Activated B cell treated with CpG ODN at 0.5 μM for 24 hours (primary cell): ENCODE data around the gene ACTN3. TPM values are rescaled to one million over a fixed set of nuclear protein-coding genes. Genes with fewer than 3 reads are reported as not detected.

Experiments used
- ATAC-seq: fragments of 200-7000 bp; cut with Tn5 transposase; one replicate; pipeline ENCODE4 v1.10.0; 2021; ENCODE audit warnings: low read depth, mild to moderate bottlenecking, moderate library complexity
- CTCF ChIA-PET: fragments of 350-600 bp; sonication (Branson Sonifier 250); formaldehyde crosslinking; loops from one replicate; lab custom pipeline; 2021; ENCODE audit warnings: antibody characterized with exemption; lab: Charles Lee
- POLR2A ChIA-PET: fragments of 350-600 bp; sonication (Branson Sonifier 250); formaldehyde crosslinking; loops from one replicate; lab custom pipeline; 2021; ENCODE audit warnings: antibody characterized with exemption; lab: Charles Lee
- DNase-seq: peaks from one replicate; pipeline ENCODE4 v3.0.0; 2022
- H3K27ac Mint-ChIP-seq: one replicate; pipeline ENCODE4 v1.8.0; 2020; ENCODE audit warnings: mixed read lengths
- H3K27me3 Mint-ChIP-seq: one replicate; pipeline ENCODE4 v1.8.0; 2021; ENCODE audit warnings: mixed read lengths
- H3K36me3 Mint-ChIP-seq: one replicate; pipeline ENCODE4 v1.8.0; 2021; ENCODE audit warnings: low read depth, mixed read lengths
- H3K4me1 Mint-ChIP-seq: one replicate; pipeline ENCODE4 v1.8.0; 2021; ENCODE audit warnings: mixed read lengths
- H3K4me3 Mint-ChIP-seq: one replicate; pipeline ENCODE4 v1.8.0; 2020; ENCODE audit warnings: mild to moderate bottlenecking, mixed read lengths
- H3K9me3 Mint-ChIP-seq: one replicate; pipeline ENCODE4 v1.8.0; 2020; ENCODE audit warnings: mixed read lengths
- CTCF ChIP-seq: fragments of 200-600 bp; IDR thresholded peaks from one replicate; pipeline ENCODE4 v1.8.0; 2022; ENCODE audit warnings: antibody characterized with exemption, mild to moderate bottlenecking
- intact Hi-C: fragments of 100-400 bp; cut with micrococcal nuclease; formaldehyde crosslinking; loops from one replicate; pipeline ENCODE4 v1.15.1; 2024
- total RNA-seq: library from RNA; stranded (reverse); gene quantifications from 2 replicates; pipeline ENCODE4 v1.2.3, GENCODE V29; 2022

The ACTN3 gene
- total RNA-seq, 1 donor from 2014 or later = not detected

- Mint-ChIP-seq H3K27me3 (peaks cover 16% of the 10 kb centered on the region), H3K9me3 (no peaks in the 10 kb centered on the region), H3K4me1 (peaks cover 7% of the 10 kb centered on the region), H3K27ac (no peak overlapping the region), H3K36me3 (no peaks in the 10 kb centered on the region), H3K4me3 (no peak overlapping the region)
- ATAC-seq = no peak
- ChIA-PET POLR2A (interaction anchor here (0.6 kb wide), 1 partner anchor 70 kb away, joined by 5 read pairs; no protein-coding TSS in a partner anchor), CTCF (no interaction called here)
- intact Hi-C loops = no loop called here
- no peak for TF ChIP-seq CTCF
- no peak for DNase-seq
Measured at GRCh38 chr11:66559866-66560676, 13.4 kb downstream of the ACTN3 start.

GRCh38 chr11:66561178-66561974, 14.7 kb downstream of the ACTN3 start:
- Mint-ChIP-seq H3K9me3 (no peaks in the 10 kb centered on the region), H3K4me1 (peaks cover 7% of the 10 kb centered on the region), H3K27ac (no peak overlapping the region), H3K36me3 (no peaks in the 10 kb centered on the region), H3K27me3 (peaks cover 16% of the 10 kb centered on the region), H3K4me3 (no peak overlapping the region)
- ATAC-seq (no peak), DNase-seq (no peak)
- CTCF ChIA-PET = no interaction called here
- POLR2A ChIA-PET = no interaction called here
- no peak for TF ChIP-seq CTCF
- intact Hi-C loops = no loop called here

GRCh38 chr11:66561975-66562248, 15.2 kb downstream of the ACTN3 start:
- POLR2A ChIA-PET = no interaction called here
- Mint-ChIP-seq H3K4me3 (no peak overlapping the region), H3K27ac (no peak overlapping the region), H3K27me3 (peaks cover 16% of the 10 kb centered on the region), H3K4me1 (peaks cover 7% of the 10 kb centered on the region), H3K9me3 (no peaks in the 10 kb centered on the region), H3K36me3 (no peaks in the 10 kb centered on the region)
- ATAC-seq (no peak), DNase-seq (no peak)
- intact Hi-C loops = no loop called here
- CTCF ChIA-PET = no interaction called here
- no peak for TF ChIP-seq CTCF

- no peak for ATAC-seq
- Mint-ChIP-seq H3K4me3 (no peak overlapping the region), H3K27ac (no peak overlapping the region), H3K4me1 (peaks cover 9% of the 10 kb centered on the region), H3K36me3 (no peaks in the 10 kb centered on the region), H3K27me3 (peaks cover 17% of the 10 kb centered on the region), H3K9me3 (no peaks in the 10 kb centered on the region)
- no peak for DNase-seq
- POLR2A ChIA-PET = interaction anchor here (0.5 kb wide), 1 partner anchor 97 kb away, joined by 8 read pairs; no protein-coding TSS in a partner anchor
- no peak for TF ChIP-seq CTCF
- intact Hi-C loops = no loop called here
- CTCF ChIA-PET = no interaction called here
Measured at GRCh38 chr11:66562275-66562674, 15.6 kb downstream of the ACTN3 start.

GRCh38 chr11:66562907-66563583, 16.3 kb downstream of the ACTN3 start:
- H3K27ac Mint-ChIP-seq = no peak overlapping the region
- intact Hi-C loops = no loop called here
- H3K9me3 Mint-ChIP-seq = no peaks in the 10 kb centered on the region
- peaks cover 15% of the 10 kb centered on the region for H3K4me1 Mint-ChIP-seq
- DNase-seq (no peak), ATAC-seq (no peak)
- peaks cover 16% of the 10 kb centered on the region for H3K27me3 Mint-ChIP-seq
- no peak overlapping the region for H3K4me3 Mint-ChIP-seq
- no peak for TF ChIP-seq CTCF
- ChIA-PET POLR2A (interaction anchor here (0.5 kb wide), 1 partner anchor 96 kb away, joined by 8 read pairs; no protein-coding TSS in a partner anchor), CTCF (no interaction called here)
- H3K36me3 Mint-ChIP-seq = no peaks in the 10 kb centered on the region
